GM12865 (cell line): ENCODE results near the gene LDLRAD3.

Experiments
- DNase-seq: peaks from one replicate; pipeline ENCODE4 v3.0.0; 2010; ENCODE audit warnings: low read depth
- H3K4me3 ChIP-seq: 2 replicates; pipeline ENCODE4 v1.5.1; 2011; ENCODE audit warnings: mild to moderate bottlenecking, low read depth, low read length, control low read depth
- CTCF ChIP-seq: IDR thresholded peaks from 2 replicates; pipeline ENCODE4 v1.5.1; 2011; ENCODE audit warnings: low read length, control low read depth, low read depth, inconsistent platforms; ENCODE audit not compliant: insufficient read depth; ENCODE audit errors: missing control alignments

Gene LDLRAD3

GRCh38 chr11:36274414-36274813 lies 330.6 kb downstream of the LDLRAD3 start:
- no peak for DNase-seq
- H3K4me3 ChIP-seq: no peak overlapping the region
- no peak for TF ChIP-seq CTCF

GRCh38 chr11:36278531-36279282 lies 334.8 kb downstream of the LDLRAD3 start:
- TF ChIP-seq CTCF: no peak
- H3K4me3 ChIP-seq: no peak overlapping the region
- DNase-seq: no peak

- DNase-seq: no peak
- TF ChIP-seq CTCF: no peak
- H3K4me3 ChIP-seq: no peak overlapping the region
Observed at GRCh38 chr11:36280531-36280930, 336.7 kb downstream of the LDLRAD3 start.
